ENCODE data around the gene CCDC50.

DNA sequence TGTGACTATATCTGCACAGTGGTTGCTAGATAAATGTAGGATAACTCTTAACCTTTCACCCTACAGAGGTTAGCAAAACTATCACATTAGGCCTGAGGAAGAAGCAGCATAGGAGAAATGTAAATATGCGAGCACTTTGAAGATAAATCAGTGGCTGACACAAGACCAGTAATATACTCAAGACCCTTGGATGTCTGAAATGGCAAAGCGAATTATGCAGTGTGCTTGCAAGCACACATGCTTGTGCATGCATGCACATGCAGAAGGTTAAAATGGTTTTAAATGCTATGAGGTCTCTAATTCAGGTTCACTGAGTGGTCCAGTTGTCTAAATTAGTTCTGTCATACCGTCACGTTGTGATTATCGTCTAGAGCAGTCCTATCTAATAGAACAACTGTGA is 14.7 kb downstream of the CCDC50 start:
- TF ChIP-seq POLR2A (IDR thresholded peaks at IDR 0.05) = no peak
- TF ChIP-seq, protein P1, sequence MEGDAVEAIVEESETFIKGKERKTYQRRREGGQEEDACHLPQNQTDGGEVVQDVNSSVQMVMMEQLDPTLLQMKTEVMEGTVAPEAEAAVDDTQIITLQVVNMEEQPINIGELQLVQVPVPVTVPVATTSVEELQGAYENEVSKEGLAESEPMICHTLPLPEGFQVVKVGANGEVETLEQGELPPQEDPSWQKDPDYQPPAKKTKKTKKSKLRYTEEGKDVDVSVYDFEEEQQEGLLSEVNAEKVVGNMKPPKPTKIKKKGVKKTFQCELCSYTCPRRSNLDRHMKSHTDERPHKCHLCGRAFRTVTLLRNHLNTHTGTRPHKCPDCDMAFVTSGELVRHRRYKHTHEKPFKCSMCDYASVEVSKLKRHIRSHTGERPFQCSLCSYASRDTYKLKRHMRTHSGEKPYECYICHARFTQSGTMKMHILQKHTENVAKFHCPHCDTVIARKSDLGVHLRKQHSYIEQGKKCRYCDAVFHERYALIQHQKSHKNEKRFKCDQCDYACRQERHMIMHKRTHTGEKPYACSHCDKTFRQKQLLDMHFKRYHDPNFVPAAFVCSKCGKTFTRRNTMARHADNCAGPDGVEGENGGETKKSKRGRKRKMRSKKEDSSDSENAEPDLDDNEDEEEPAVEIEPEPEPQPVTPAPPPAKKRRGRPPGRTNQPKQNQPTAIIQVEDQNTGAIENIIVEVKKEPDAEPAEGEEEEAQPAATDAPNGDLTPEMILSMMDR (IDR thresholded peaks at IDR 0.05) = no peak

All from adrenal gland (tissue), 5 donors.